GM23248 (cell line): ENCODE data around the gene VWA5B2.

Experiments
- EZH2 ChIP-seq: fragments of 200-600 bp; sonication (generic); IDR thresholded peaks from 2 replicates; pipeline ENCODE4 v1.6.1; 2018; ENCODE audit warnings: antibody characterized with exemption, mild to moderate bottlenecking; ENCODE audit not compliant: insufficient read depth, poor library complexity, severe bottlenecking
- EZH2phosphoT487 ChIP-seq: fragments of 200-600 bp; sonication (generic); IDR thresholded peaks from 2 replicates; pipeline ENCODE4 v1.6.1; 2018; ENCODE audit warnings: antibody characterized with exemption, moderate library complexity, mild to moderate bottlenecking, low read depth; ENCODE audit not compliant: insufficient read depth

DNA sequence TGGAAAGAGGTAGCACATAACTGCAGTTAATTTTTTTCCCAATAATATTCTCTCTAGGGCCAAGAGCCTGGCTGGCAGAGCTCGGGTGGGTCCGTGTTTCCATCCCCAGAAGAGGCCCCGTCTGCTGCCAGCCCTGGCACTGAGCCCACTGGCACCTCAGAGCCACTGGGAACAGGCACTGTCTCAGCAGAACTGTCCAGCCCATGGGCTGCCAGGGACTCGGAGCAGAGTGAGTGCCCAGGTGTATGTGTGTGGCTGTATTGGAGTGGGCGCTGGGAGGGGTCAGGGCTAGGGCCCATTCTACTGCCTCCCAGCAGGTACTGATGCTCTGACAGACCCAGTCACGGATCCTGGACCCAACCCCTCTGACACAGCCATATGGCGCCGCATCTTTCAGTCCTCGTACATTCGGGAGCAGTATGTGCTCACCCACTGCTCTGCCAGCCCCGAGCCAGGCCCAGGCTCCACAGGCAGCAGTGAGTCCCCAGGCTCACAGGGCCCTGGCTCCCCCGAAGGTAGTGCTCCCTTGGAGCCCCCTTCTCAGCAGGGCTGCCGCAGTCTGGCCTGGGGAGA lies 8.9 kb downstream of the VWA5B2 start:
- TF ChIP-seq EZH2 (no peak), EZH2phosphoT487 (no peak)
